K562 (cell line): Measurements from ENCODE around the gene RASIP1. TPM values are rescaled to one million over a fixed set of nuclear protein-coding genes. Genes with fewer than 3 reads are reported as not detected.
A peak's percentile ranks its signal among the peaks of the same experiment; 100 is the strongest.

Source experiments
- C11orf30 ChIP-seq: fragments of 450-650 bp; IDR thresholded peaks from 2 replicates; pipeline ENCODE4 v1.6.1; 2016; ENCODE audit warnings: low read depth, mild to moderate bottlenecking
- CBX1 ChIP-seq: sonication (generic); IDR thresholded peaks from 2 replicates; pipeline ENCODE4 v1.6.1; 2016; ENCODE audit warnings: antibody characterized with exemption, low read depth, mild to moderate bottlenecking
- DACH1 ChIP-seq: fragments of 450-650 bp; IDR thresholded peaks from 2 replicates; pipeline ENCODE4 v1.6.1; 2018; ENCODE audit not compliant: partially characterized antibody
- ERF ChIP-seq: fragments of 450-650 bp; formaldehyde crosslinking; IDR thresholded peaks from 2 replicates; pipeline ENCODE4 v1.4.0; 2020; ENCODE audit warnings: mild to moderate bottlenecking, mixed read lengths
- ESRRA ChIP-seq: fragments of 450-650 bp; IDR thresholded peaks from 2 replicates; pipeline ENCODE4 v1.6.1; 2014; ENCODE audit warnings: low read depth, mild to moderate bottlenecking, moderate library complexity, borderline replicate concordance
- ETV5 ChIP-seq: sonication (generic); formaldehyde crosslinking; IDR thresholded peaks from 2 replicates; pipeline ENCODE4 v1.4.0; 2020; ENCODE audit warnings: low read depth, mild to moderate bottlenecking, missing genetic modification reagents
- HNRNPH1 ChIP-seq: fragments of 200-400 bp; formaldehyde crosslinking; optimal IDR thresholded peaks from 2 replicates; pipeline ENCODE3; 2017; ENCODE audit warnings: low read depth, mild to moderate bottlenecking, low read length, moderate library complexity
- KAT8 ChIP-seq: fragments of 450-650 bp; IDR thresholded peaks from 2 replicates; pipeline ENCODE4 v1.6.1; 2016; ENCODE audit warnings: low read depth, mild to moderate bottlenecking
- MCM7 ChIP-seq, 2 experiments: fragments of 450-650 bp; IDR thresholded peaks; 2 replicates each; pipeline ENCODE4 v1.6.1; 2016 to 2018
- NFXL1 ChIP-seq: fragments of 450-650 bp; formaldehyde crosslinking; IDR thresholded peaks from 2 replicates; pipeline ENCODE4 v1.4.0; 2021; ENCODE audit warnings: mild to moderate bottlenecking
- PHF21A ChIP-seq: fragments of 450-650 bp; IDR thresholded peaks from 2 replicates; pipeline ENCODE4 v1.6.1; 2017; ENCODE audit warnings: low read depth, borderline replicate concordance
- POLR2AphosphoS5 ChIP-seq: IDR thresholded peaks from 2 replicates; pipeline ENCODE4 v1.6.1; 2011; ENCODE audit warnings: mild to moderate bottlenecking, low read depth, low read length, moderate library complexity; ENCODE audit not compliant: control insufficient read depth, insufficient read depth
- SMAD4 ChIP-seq: fragments of 250-450 bp; sonication (Bioruptor Pico); conservative IDR thresholded peaks from 2 replicates; pipeline ENCODE4 v1.8.0; 2021; ENCODE audit warnings: inconsistent platforms, mild to moderate bottlenecking, moderate library complexity
- STAT5A ChIP-seq: IDR thresholded peaks from 2 replicates; pipeline ENCODE4 v1.6.1; 2012; ENCODE audit warnings: low read length, inconsistent platforms, borderline replicate concordance
- SUPT5H ChIP-seq: fragments of 450-650 bp; IDR thresholded peaks from 2 replicates; pipeline ENCODE4 v1.6.1; 2016
- ZKSCAN8 ChIP-seq: fragments of 200-800 bp; sonication (Bioruptor generic); IDR thresholded peaks from 2 replicates; pipeline ENCODE4 v1.6.1; 2016; ENCODE audit warnings: missing genetic modification characterization, missing compliant biosample characterization
- ZNF253 ChIP-seq: fragments of 250-450 bp; sonication (Bioruptor Pico); conservative IDR thresholded peaks from 2 replicates; pipeline ENCODE4 v1.6.1; 2021; ENCODE audit warnings: mild to moderate bottlenecking
- ZNF274 ChIP-seq: IDR thresholded peaks from 2 replicates; pipeline ENCODE4 v1.6.1; 2011; ENCODE audit warnings: low read depth, mild to moderate bottlenecking, low read length, moderate library complexity, borderline replicate concordance
- ZNF589 ChIP-seq: fragments of 200-800 bp; sonication (Bioruptor generic); IDR thresholded peaks from 2 replicates; pipeline ENCODE4 v1.6.1; 2016; ENCODE audit warnings: low read depth, missing genetic modification characterization, missing compliant biosample characterization
- polyA plus RNA-seq, 8 experiments: library from polyadenylated mRNA; depleted of rRNA in 4 of 8; stranded (reverse) in 5 of 8; unstranded in 3 of 8; fragments of >200 nt; fragmentation: Nextera tagmentation in 2 of 8; fragmentation: Illumina TruSeq in 1 of 8; extraction: Ambion mirVana in 2 of 8; extraction: Trizol in 1 of 8; gene quantifications; 2 replicates each; pipeline versions ENCODE4 v1.2.1 to v1.2.3, GENCODE V29; 2011 to 2014; ENCODE audit warnings: inconsistent platforms in 1 of 8, missing spikeins in 1 of 8
- total RNA-seq, 7 experiments: library from RNA; depleted of rRNA in 6 of 7; stranded (reverse); fragments of >200 nt in 6 of 7; fragmentation: Illumina TruSeq in 2 of 7; extraction: Trizol in 2 of 7; gene quantifications; 2 replicates each; pipeline versions ENCODE4 v1.2.1 to v1.2.3, GENCODE V29; 2011 to 2021; ENCODE audit warnings: low replicate concordance in 1 of 7
- TF ChIP-seq, protein P1 (sequence below): fragments of 450-650 bp; IDR thresholded peaks from 2 replicates; pipeline ENCODE4 v1.6.1; 2016; ENCODE audit warnings: missing biosample characterization, missing genetic modification characterization
- TF ChIP-seq, protein P2 (sequence below): sonication (generic); formaldehyde crosslinking; IDR thresholded peaks from 2 replicates; pipeline ENCODE4 v1.8.0; 2023; ENCODE audit warnings: missing genetic modification reagents, mild to moderate bottlenecking, borderline replicate concordance

Gene RASIP1
- total and polyA plus RNA-seq, 9 of the 15 experiments (the other 6 are each of a cell fraction or from before 2014, with no cell fraction given) = 0.20 to 4.7 (median 1.5) TPM

DNA sequence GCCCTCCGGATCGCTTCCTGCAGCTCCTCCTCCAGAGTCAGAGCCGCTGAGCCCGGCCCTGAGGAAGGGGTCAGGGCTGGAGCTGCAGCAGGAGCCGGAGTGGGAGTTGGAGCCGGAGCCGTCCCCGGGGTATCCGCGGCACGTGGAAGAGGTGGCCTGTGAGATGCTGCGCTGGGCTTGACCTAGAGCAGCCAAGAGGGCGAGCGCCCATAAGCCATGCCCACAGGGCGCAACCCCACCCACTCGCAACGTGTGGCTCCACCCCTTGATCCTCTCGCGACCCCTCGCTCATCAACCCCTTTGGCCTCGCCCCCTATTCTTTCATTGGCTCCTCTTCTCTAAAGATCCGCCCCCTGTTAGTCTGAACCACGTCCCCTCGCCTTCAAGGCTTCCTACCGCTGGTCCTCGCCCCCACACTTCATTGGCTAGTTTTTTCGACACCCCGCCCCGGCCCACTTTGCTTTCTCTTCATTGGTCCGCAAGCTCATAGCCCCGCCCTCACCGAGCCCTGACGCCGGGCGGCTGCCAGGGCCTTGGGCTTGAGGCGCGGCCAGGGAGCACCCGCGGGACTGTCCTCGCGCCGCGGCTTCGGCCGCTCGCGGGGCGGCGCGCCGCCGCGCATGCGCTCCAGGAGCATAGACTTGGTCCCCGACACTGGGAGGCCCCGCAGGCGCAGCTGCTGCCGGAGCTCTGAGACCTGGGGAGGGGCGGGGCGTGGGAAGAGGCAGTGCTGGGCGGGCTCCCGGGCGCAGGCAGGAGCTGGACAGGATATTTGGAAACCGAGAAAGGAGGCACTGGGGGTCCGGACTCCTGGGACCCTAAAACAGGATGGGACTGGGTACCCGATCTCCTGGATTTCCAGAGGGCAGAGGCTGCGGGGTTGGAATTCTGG lies 26.3 kb downstream of the RASIP1 start (continued):
- TF ChIP-seq, protein P1, sequence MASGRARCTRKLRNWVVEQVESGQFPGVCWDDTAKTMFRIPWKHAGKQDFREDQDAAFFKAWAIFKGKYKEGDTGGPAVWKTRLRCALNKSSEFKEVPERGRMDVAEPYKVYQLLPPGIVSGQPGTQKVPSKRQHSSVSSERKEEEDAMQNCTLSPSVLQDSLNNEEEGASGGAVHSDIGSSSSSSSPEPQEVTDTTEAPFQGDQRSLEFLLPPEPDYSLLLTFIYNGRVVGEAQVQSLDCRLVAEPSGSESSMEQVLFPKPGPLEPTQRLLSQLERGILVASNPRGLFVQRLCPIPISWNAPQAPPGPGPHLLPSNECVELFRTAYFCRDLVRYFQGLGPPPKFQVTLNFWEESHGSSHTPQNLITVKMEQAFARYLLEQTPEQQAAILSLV = no peak
- TF ChIP-seq ZKSCAN8 (CRISPR knock-in tag) (no peak), DACH1 (no peak), ERF (CRISPR knock-in tag) (0 out of 2 replicates have a peak, but pooled peaks have one; percentile 28), PHF21A (no peak), MCM7 (IDR thresholded peaks at IDR 0.05) (no peak), POLR2AphosphoS5 (0 out of 2 replicates have a peak, but pooled peaks have one; percentile 33), NFXL1 (CRISPR knock-in tag) (no peak), ETV5 (CRISPR knock-in tag) (no peak), ZNF253 (CRISPR knock-in tag) (no peak), HNRNPH1 (no peak), SMAD4 (CRISPR knock-in tag) (no peak), SUPT5H (peak; percentile 40; the same call in 1 of the 2 replicates), ZNF589 (CRISPR knock-in tag) (no peak), ZNF274 (no peak), CBX1 (no peak), KAT8 (no peak), ESRRA (no peak), C11orf30 (no peak), STAT5A (no peak)
- TF ChIP-seq, protein P2, sequence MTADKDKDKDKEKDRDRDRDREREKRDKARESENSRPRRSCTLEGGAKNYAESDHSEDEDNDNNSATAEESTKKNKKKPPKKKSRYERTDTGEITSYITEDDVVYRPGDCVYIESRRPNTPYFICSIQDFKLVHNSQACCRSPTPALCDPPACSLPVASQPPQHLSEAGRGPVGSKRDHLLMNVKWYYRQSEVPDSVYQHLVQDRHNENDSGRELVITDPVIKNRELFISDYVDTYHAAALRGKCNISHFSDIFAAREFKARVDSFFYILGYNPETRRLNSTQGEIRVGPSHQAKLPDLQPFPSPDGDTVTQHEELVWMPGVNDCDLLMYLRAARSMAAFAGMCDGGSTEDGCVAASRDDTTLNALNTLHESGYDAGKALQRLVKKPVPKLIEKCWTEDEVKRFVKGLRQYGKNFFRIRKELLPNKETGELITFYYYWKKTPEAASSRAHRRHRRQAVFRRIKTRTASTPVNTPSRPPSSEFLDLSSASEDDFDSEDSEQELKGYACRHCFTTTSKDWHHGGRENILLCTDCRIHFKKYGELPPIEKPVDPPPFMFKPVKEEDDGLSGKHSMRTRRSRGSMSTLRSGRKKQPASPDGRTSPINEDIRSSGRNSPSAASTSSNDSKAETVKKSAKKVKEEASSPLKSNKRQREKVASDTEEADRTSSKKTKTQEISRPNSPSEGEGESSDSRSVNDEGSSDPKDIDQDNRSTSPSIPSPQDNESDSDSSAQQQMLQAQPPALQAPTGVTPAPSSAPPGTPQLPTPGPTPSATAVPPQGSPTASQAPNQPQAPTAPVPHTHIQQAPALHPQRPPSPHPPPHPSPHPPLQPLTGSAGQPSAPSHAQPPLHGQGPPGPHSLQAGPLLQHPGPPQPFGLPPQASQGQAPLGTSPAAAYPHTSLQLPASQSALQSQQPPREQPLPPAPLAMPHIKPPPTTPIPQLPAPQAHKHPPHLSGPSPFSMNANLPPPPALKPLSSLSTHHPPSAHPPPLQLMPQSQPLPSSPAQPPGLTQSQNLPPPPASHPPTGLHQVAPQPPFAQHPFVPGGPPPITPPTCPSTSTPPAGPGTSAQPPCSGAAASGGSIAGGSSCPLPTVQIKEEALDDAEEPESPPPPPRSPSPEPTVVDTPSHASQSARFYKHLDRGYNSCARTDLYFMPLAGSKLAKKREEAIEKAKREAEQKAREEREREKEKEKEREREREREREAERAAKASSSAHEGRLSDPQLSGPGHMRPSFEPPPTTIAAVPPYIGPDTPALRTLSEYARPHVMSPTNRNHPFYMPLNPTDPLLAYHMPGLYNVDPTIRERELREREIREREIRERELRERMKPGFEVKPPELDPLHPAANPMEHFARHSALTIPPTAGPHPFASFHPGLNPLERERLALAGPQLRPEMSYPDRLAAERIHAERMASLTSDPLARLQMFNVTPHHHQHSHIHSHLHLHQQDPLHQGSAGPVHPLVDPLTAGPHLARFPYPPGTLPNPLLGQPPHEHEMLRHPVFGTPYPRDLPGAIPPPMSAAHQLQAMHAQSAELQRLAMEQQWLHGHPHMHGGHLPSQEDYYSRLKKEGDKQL = no peak
